SKM-1 (cell line): ENCODE data around the gene ZNF780A.
"Not testable (repeated sequence)": the region's sequence is repeated elsewhere in the genome, so short reads cannot be mapped to it uniquely, and the experiment has no call there.

Experiments
- DNase-seq: peaks from one replicate; lab custom pipeline; 2025; ENCODE audit not compliant: unreplicated experiment; lab: John Stamatoyannopoulos, UW

Gene ZNF780A

DNA sequence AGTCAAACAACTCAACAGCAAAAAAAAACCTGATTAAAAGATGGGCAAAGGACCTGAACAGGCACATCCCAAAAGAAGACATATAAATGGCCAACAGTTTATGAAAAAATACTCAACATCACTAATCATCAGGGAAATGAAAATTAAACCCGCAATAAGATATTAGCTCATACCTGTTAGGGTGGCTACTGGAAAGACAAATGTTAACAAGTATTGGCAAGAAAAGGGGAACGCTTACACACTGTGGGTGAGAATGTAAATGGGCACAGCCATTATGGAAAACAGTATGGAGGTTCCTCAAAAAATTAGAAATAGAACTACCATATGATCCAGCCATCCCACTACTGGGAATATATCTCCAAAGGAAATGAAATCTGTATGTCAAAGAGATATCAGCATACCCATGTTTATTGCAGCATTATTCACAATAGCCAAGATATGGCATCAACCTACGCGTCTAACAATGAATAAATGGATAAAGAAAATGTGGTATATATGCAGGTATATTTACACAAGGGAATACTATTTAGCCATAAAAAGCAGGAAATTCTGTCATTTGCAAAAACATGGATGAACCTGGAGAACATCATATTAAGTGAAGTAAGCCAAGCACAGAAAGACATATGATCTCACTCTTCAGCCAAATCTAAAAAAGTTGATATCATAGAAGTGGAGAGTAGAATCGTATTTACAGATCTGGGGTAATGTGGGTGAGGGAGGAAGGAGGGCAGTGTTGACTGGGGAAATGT lies 2.3 kb downstream of the ZNF780A start:
- no peak for DNase-seq

DNA sequence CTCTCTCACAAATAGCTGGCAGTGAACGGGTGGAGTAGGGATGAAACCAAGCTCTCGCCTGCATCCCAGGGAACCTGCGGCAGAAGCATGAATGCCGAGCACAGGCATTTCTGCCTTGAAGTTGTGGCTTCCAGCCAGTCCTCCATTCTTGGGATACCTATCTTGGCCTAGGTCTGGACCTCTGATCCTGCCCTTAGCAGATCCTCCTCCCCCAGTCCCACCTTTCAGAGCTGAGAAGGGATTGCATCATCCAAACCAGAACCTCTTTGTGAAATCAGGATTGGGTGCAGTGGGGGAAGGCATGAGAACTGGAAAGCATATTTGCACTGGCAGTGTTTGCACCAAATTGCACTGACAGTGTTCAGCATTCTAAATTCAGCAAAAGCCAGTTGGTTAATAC lies 5.8 kb downstream of the ZNF780A start:
- no peak for DNase-seq

DNA sequence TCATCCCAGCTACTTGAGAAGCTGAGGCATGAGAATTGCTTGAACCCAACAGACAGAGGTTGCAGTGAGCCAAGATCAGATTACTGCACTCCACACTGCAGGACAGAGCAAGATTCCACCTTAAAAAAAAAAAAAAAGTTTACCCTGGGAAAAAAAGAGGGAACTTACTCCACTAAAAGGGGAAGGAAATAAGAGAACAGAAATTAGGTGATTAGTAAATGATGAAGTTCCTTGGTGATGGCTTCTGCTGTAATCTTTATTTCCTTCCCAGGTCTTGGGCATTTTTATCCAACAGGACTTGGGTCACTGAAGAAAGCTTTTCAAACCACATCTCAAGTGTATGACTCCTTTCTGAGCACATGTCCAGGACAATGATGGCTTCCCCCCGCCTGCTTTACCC lies 9.3 kb downstream of the ZNF780A start:
- DNase-seq = no peak

DNA sequence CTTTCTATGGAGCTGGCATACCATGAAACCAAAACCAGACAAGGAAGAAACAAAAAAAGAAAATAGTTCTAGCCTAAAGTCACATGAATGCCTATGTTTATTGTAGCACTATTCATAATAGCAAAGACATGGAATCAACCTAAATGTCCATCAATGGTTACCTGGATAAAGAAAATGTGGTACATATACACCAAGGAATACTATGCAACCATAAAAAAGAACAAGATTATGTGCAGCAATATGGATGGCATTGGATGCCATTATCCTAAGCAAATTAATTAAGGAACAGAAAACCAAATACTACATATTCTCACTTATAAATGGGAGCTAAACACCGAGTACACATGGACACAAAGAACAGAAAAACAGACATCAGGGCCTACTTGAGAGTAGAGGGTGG lies 10.5 kb downstream of the ZNF780A start:
- no peak for DNase-seq

DNA sequence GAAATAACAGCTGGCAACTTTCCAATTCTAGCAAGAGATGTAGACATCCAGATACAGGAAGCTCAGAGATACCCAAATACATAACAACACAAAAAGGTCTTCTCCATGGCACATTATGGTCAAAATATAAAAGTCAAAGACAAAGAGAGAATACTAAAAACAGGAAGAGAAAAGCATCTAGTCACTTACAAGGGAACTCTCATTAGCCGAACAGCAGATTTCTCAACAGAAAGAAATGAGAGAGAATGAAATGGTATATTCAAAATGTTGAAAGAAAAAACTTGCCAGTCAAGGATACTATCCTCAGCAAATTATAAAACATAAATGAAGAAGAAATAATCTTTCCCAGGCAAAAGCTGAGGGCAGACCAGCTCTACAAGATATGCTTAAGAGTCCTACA lies 12.4 kb downstream of the ZNF780A start:
- DNase-seq = no peak

DNA sequence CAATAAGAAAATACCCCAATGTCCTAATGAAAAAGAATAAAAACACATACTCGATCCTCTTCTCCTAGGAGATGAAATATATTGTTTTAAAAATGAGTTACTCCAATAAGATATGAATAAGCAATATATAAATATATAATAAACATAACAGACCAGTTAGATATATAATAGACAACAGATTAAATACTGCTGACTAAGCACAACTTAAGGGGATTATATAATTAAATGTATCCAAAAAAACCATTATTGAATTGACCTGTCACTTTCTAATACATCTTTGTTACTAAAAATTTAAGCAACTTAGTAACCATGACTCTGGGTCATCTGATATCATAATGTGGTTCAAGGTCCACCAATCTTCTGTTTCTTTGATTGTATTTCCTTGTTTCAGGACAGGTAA lies 20.7 kb downstream of the ZNF780A start:
- DNase-seq = no peak

DNA sequence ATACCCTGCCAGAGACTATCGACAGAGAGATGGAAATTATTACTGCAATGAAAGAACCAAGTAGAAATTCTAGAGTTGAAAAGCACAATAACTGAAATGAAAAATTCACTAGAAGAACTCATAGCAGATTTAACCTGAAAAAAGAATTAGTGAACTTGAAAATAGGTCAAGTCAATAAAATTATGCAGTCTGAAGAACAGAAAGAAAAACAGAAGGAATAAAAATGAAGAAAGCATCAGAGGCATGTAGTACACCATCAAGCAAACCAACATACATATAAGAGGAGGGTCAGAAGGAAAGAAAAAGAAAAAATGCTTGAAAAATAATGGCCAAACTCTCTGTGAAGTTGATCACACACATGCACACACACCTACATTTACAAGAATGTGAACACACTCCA lies 31.1 kb downstream of the ZNF780A start:
- no peak for DNase-seq

DNA sequence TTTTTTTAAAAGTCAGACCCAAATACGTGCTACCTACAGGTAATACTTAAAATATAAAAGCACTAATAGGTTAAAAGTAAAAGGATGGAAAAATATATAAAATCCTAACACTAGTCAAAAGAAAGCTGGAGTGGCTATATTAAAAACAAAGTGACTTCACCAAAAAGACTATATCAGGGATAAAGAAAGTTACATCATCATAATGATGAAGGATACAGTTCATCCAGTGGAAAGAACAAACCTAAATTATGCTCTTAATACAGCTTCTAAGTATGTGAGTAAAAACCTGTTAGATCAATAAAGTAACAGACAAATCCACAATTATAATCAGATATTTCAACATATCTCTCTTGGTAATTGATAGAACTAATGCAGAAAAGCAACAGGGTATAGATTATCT lies 33.6 kb downstream of the ZNF780A start:
- DNase-seq = no peak

DNA sequence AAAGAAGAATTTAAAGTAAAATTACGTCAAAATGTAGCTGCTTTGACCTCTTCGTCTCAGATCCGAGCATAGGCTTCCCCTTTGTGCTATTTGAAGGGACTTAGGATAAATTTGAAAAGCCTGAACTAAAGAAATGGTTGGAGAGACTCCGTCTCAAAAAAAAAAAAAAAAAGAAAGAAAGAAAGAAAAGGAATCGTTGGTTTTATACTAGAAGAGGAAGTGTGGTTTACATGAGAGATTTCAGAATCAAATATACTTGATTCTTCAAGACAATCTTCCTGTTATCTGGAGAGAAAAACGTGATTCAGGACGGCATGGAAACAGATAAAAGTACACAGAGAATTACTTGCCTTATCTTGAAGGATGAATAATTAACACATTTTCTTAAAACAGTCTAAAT lies 34.2 kb downstream of the ZNF780A start:
- no peak for DNase-seq

DNA sequence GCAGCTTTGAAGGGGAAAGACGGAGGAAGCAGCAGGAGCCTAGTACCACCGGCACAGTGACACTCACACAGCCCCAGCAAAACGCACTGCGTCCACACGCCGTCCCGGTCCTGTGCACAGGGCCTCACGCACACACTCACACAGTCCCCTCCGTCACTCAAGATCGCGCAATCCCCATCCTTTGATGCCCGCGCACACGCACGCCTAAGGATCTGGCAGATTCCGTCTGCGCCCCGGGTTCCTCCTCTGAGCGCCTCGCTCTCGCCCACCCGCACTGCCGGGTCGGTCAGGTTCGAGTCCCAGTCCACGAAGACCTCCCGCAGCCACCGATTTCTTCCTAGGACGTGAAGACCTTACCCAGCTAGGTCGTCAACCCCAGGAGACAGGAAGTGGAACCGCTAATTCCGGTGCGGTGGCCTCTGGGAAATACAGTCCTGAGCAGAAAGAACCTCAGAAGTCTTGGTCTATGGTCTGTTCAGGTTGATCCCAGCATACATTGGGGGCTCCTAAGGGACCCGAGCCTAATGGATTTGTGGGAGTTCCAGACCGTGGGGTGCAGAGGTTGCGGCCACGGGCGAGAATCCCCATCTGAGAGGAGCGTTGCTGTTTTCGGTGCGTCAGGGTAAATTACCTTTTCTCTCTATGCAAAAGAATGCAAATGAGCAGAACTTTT lies 34.8 kb downstream of the ZNF780A start, which contains the start of gene ZNF780B:
ZNF780B (minus strand) TSS at position 400 of the 673 bp plus-strand sequence. CDS start 5,899 bp downstream, outside the sequence.
- peak; percentile 62 for DNase-seq

DNA sequence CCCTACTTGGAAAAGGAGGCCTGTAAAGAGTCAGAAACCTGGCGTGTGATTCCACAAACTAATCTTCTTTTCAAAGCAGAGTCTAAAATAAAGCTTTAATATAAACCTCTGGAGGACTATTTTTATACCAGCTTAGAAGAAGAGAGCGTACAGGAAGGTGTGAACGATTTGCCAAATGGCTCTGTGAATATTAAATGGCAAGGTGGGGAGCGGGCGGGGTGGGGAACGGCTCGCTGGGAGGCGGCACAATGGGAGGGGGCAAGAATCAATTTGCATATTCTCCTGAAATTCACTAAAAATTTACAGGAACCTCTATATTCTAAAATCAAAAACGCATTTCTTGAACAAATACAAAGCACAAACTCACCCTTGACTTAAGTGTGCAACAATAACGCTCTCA lies 35.7 kb downstream of the ZNF780A start:
- no peak for DNase-seq

DNA sequence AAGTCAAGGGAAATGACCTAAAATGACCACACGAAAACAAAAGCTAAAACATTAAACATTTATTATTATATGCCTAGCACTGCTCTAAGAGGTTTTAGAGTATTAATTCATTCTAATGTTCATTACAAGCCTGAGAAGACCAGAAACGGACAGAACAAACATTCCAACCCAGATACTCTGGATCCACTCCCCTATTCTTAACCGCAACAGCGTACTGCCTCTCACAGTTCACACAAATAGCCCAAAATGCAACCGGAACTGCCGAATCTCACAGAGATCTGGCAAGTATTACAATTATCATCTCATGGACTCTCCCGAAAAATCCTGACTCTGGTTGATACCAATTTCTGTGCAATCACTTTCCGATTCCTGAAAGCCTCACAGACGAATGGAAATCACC lies 36.1 kb downstream of the ZNF780A start:
- DNase-seq = no peak

DNA sequence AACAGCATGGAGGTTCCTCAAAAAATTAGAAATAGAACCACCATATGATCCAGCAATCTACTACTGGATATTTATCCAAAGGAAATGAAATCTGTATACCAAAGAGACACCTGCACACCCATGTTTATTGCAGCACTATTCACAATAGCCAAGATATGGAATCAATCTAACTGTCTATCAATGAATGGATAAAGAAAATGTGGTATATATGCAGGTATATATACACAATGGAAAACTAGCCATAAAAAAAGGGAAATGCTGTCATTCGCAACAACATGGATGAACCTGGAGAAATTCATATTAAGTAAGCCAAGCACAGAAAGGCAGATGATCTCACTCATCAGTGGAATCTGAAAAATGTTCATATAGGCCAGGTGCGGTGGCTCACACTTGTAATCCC lies 37.3 kb downstream of the ZNF780A start:
- no peak for DNase-seq

DNA sequence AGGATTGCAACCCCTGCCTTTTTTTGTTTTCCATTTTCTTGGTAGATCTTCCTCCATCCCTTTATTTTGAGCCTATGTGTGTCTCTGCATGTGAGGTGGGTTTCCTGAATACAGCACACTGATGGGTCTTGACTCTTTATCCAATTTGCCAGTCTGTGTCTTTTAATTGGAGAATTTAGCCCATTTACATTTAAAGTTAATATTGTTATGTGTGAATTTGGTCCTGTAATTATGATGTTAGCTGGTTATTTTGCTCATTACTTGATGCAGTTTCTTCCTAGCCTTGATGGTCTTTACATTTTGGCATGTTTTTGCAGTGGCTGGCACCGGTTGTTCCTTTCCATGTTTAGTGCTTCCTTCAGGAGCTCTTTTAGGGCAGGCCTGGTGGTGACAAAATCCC lies 49.0 kb downstream of the ZNF780A start:
- not testable (repeated sequence) for DNase-seq

DNA sequence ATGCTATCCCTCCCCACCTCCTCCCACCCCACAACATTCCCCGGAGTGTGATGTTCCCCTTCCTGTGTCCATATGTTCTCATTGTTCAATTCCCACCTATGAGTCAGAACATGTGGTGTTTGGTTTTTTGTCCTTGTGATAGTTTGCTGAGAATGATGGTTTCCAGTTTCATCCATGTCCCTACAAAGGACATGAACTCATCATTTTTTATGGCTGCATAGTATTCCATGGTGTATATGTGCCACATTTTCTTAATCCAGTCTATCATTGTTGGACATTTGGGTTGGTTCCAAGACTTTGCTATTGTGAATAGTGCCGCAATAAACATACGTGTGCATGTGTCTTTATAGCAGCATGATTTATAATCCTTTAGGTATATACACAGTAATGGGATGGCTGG lies 52.7 kb downstream of the ZNF780A start:
- not testable (repeated sequence) for DNase-seq

DNA sequence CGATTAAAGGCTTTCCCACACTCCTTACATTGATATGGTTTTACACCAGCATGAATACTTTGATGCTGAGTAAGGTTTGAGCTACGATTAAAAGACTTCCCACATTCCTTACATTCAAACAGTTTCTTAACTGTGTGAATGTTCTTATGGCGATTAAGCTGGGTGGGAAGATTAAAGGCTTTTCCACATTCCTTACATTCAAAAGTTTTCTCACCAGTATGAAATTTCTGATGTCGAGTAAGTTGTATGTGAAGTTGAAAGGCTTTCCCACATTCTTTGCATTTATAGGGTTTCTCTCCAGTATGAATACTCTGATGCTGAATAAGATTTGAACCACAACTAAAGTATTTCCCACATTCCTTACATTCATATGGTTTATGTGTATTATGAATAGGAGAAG lies 54.7 kb downstream of the ZNF780A start:
- DNase-seq = no peak

DNA sequence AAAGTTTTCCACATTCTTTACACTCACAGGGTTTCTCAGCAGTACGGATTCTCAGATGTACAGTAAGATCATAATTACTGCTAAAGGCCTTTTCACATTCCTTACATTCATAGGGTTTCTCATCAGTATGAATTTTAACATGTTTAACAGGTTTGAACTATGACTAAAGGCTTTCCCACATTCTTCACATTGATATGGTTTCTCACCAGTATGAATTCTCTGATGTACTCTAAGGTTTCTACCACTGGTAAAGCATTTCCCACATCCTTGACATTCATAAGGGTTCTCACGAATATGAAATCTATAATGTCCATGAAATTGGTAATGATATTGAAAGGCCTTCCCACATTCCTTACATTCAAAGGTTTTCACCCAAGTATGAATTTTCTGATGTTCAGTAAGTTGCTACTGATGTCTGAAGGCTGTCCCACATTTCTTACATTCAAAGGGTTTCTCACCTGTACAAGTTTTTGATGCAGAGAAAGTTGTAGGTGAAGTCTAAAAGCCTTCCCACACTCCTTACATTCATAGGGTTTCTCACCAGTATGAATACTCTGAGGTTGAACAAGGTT lies 56.7 kb downstream of the ZNF780A start:
- no peak for DNase-seq

DNA sequence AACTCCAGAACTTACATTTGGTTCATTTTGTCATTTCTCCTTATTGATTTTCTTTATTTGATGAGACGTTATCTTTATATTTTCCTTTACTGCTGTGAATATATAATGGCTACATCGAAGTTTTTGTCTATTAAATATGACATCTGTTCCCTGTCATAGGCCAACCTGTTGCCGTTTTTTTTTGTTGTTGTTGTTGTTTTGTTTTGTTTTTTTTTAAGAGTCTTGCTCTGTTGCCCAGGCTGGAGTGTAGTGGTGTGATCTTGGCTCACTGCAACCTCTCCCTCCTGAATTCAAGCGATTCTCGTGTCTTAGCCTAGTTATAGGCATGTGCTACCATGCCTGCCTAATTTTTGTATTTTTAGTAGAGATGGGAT lies 64.2 kb downstream of the ZNF780A start:
- DNase-seq = no peak

DNA sequence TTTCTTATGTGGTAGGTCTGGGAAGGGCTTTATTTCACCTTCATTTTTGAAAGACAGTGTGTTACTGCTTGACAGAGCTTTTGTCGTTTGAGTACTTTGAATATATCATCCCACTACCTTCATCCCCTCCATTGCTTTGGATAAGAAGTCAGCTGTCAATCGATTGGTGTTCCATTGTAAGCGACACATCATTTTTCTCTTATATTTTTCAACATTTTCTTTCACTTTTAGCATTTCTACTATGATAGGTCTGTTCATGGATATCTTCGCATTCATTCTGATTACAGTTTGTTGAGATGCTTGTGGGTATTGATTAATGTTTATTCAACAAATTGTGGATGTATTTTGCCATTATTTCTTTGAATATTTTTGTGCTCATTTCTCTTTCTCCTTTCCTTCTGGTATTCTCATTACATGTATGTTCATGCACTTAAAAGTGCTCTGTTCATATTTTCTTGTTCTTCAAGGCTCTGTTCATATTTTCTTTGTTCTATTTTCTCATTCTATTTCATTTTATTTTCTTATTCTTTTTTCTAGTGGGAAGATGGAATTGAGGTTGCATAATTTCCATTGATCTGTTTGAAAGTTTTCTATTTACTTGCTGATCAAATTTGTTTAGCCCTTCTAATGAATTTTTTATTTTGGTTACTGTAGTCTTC lies 64.7 kb downstream of the ZNF780A start:
- DNase-seq = no peak

DNA sequence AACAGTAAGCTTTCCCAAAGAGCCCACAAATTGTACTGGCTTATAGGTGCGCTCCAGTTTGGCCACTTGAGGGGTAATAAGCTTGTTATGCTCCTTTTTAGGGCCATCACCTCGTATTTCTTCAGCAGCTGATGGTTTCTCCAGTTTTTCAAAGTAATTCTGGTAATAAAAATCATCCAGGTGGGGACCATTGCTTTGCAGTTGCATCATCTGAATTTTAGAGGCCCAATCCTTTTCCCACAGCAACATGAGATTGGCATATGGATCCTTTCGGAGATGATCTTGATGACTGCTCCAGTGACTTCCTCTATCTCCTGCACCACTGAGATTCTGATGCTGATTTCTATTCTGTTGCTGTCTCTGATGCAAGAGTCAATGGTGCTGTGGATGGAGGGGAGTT lies 66.8 kb downstream of the ZNF780A start:
- no peak for DNase-seq
